HEK293 (cell line): Measurements from ENCODE around the gene SECTM1.
A peak's percentile ranks its signal among the peaks of the same experiment; 100 is the strongest.

ENCODE experiments used
- CTCF ChIA-PET: fragments of 350-600 bp; formaldehyde crosslinking; extraction: SDS; loops from one replicate; lab custom pipeline; 2021; ENCODE audit warnings: antibody characterized with exemption; lab: Yijun Ruan, JAX
- POLR2A ChIA-PET: fragments of 300-600 bp; formaldehyde crosslinking; extraction: SDS; loops from one replicate; lab custom pipeline; 2020; ENCODE audit warnings: antibody characterized with exemption, inconsistent platforms; lab: Yijun Ruan, JAX
- H3K27ac ChIP-seq: fragments of 200-500 bp; sonication (Bioruptor generic); 2 replicates; pipeline ENCODE4 v1.5.1; 2014; ENCODE audit warnings: low read depth, low read length, control low read depth, inconsistent platforms; ENCODE audit errors: extremely low read depth
- H3K36me3 ChIP-seq, 2 experiments: fragments of 200-500 bp in 1 of 2; sonication (Bioruptor generic) in 1 of 2; 1 replicate in 1 of 2; 2 replicates in 1 of 2; pipeline ENCODE4 v1.5.1; 2014 to 2017; ENCODE audit warnings: inconsistent platforms in 2 of 2, low read length in 2 of 2; ENCODE audit not compliant: control insufficient read depth in 2 of 2, insufficient read depth in 1 of 2
- H3K4me1 ChIP-seq: fragments of 200-500 bp; sonication (Bioruptor generic); 2 replicates; pipeline ENCODE4 v1.5.1; 2014; ENCODE audit warnings: mild to moderate bottlenecking, low read length, inconsistent platforms; ENCODE audit not compliant: control insufficient read depth, insufficient read depth
- H3K4me3 ChIP-seq: 2 replicates; pipeline ENCODE4 v1.5.1; 2011; ENCODE audit warnings: low read depth, mild to moderate bottlenecking, control low read depth, low read length, moderate library complexity
- H3K9me3 ChIP-seq: fragments of 200-500 bp; sonication (Bioruptor generic); 2 replicates; pipeline ENCODE4 v1.5.1; 2014; ENCODE audit warnings: low read depth, low read length, inconsistent platforms; ENCODE audit not compliant: control insufficient read depth, insufficient read depth
- MZF1 ChIP-seq: fragments of 450-650 bp; formaldehyde crosslinking; IDR thresholded peaks from 2 replicates; pipeline ENCODE4 v1.5.1; 2017; ENCODE audit warnings: missing biosample characterization, missing genetic modification characterization, borderline replicate concordance
- RBAK ChIP-seq: fragments of 450-650 bp; formaldehyde crosslinking; IDR thresholded peaks from 2 replicates; pipeline ENCODE4 v1.5.1; 2016; ENCODE audit warnings: missing biosample characterization, missing genetic modification characterization
- SETDB1 ChIP-seq: IDR thresholded peaks from one replicate; pipeline ENCODE4 v1.6.1; 2017; ENCODE audit warnings: mild to moderate bottlenecking, low read length, moderate library complexity, mixed read lengths; ENCODE audit not compliant: insufficient read length
- TRIM28 ChIP-seq: IDR thresholded peaks from 2 replicates; pipeline ENCODE4 v1.6.1; 2011; ENCODE audit warnings: low read length, control low read depth, borderline replicate concordance
- ZBTB10 ChIP-seq: fragments of 450-650 bp; formaldehyde crosslinking; IDR thresholded peaks from 2 replicates; pipeline ENCODE4 v1.5.1; 2016; ENCODE audit warnings: missing biosample characterization, missing genetic modification characterization
- ZNF133 ChIP-seq: fragments of 450-650 bp; formaldehyde crosslinking; IDR thresholded peaks from 2 replicates; pipeline ENCODE4 v1.5.1; 2016; ENCODE audit warnings: missing biosample characterization, missing genetic modification characterization
- ZNF138 ChIP-seq: fragments of 450-650 bp; formaldehyde crosslinking; IDR thresholded peaks from 2 replicates; pipeline ENCODE4 v1.5.1; 2016; ENCODE audit warnings: missing biosample characterization, missing genetic modification characterization, borderline replicate concordance
- ZNF311 ChIP-seq: fragments of 450-650 bp; formaldehyde crosslinking; IDR thresholded peaks from 2 replicates; pipeline ENCODE4 v1.5.1; 2017; ENCODE audit warnings: missing biosample characterization, missing genetic modification characterization, borderline replicate concordance
- ZNF341 ChIP-seq: fragments of 450-650 bp; formaldehyde crosslinking; IDR thresholded peaks from 2 replicates; pipeline ENCODE4; 2016; ENCODE audit warnings: low read depth, missing biosample characterization, missing genetic modification characterization
- ZNF391 ChIP-seq: fragments of 450-650 bp; formaldehyde crosslinking; IDR thresholded peaks from 2 replicates; pipeline ENCODE4 v1.5.1; 2016; ENCODE audit warnings: low read depth, missing biosample characterization, missing genetic modification characterization, borderline replicate concordance
- ZNF518A ChIP-seq: fragments of 450-650 bp; formaldehyde crosslinking; conservative IDR thresholded peaks from 2 replicates; pipeline ENCODE4 v1.5.1; 2016; ENCODE audit warnings: low read depth, missing biosample characterization, missing genetic modification characterization
- ZNF558 ChIP-seq: fragments of 450-650 bp; formaldehyde crosslinking; IDR thresholded peaks from 2 replicates; pipeline ENCODE4 v1.5.1; 2016; ENCODE audit warnings: missing biosample characterization, missing genetic modification characterization
- ZNF580 ChIP-seq: fragments of 450-650 bp; formaldehyde crosslinking; IDR thresholded peaks from 2 replicates; pipeline ENCODE4 v1.5.1; 2016; ENCODE audit warnings: missing biosample characterization, missing genetic modification characterization
- ZNF677 ChIP-seq: fragments of 450-650 bp; IDR thresholded peaks from 2 replicates; pipeline ENCODE4 v1.5.0; 2018; ENCODE audit warnings: missing biosample characterization, mild to moderate bottlenecking, missing genetic modification characterization, moderate library complexity
- ZNF843 ChIP-seq: fragments of 450-650 bp; formaldehyde crosslinking; IDR thresholded peaks from 2 replicates; pipeline ENCODE4 v1.5.1; 2016; ENCODE audit warnings: missing biosample characterization, missing genetic modification characterization
- ZSCAN16 ChIP-seq: fragments of 450-650 bp; formaldehyde crosslinking; IDR thresholded peaks from 2 replicates; pipeline ENCODE4 v1.5.1; 2016; ENCODE audit warnings: missing biosample characterization, missing genetic modification characterization

The SECTM1 gene

GRCh38 chr17:82287013-82287867, 46.3 kb downstream of the SECTM1 start:
- Histone ChIP-seq H3K9me3 (no peaks in the 10 kb centered on the region), H3K36me3 (no peaks in the 10 kb centered on the region), H3K4me3 (no peak overlapping the region), H3K4me1 (peaks cover 16% of the 10 kb centered on the region), H3K27ac (peak overlapping the region; percentile 93)
- ChIA-PET CTCF (interaction anchor here (0.6 to 1.2 kb wide), 2 partner anchors 23 to 51 kb away, joined by 4 to 5 read pairs; no protein-coding TSS in a partner anchor), POLR2A (interaction anchor here (0.9 kb wide), 1 partner anchor 14 kb away, joined by 3 read pairs; the partner anchor contains the start of gene CSNK1D)
- TF ChIP-seq SETDB1 (peak; percentile 96), TRIM28 (0 out of 2 replicates have a peak, but pooled peaks have one; percentile 20), ZNF558 (tag by site-specific recombination) (peak; percentile 46; the same call in 1 of the 2 replicates), ZNF391 (tag by site-specific recombination) (no peak), ZNF677 (tag by site-specific recombination) (no peak)

GRCh38 chr17:82285141-82285540, 48.4 kb downstream of the SECTM1 start:
- Histone ChIP-seq H3K9me3 (no peaks in the 10 kb centered on the region), H3K4me1 (peaks cover 16% of the 10 kb centered on the region), H3K36me3 (no peaks in the 10 kb centered on the region), H3K27ac (no peak overlapping the region), H3K4me3 (no peak overlapping the region)
- TF ChIP-seq ZNF133 (tag by site-specific recombination), result no peak
- TF ChIP-seq ZNF311 (tag by site-specific recombination), result no peak
- TF ChIP-seq ZBTB10 (tag by site-specific recombination), result no peak
- TF ChIP-seq ZNF138 (tag by site-specific recombination), result no peak
- no peak for TF ChIP-seq ZNF580 (tag by site-specific recombination)
- TF ChIP-seq ZSCAN16 (tag by site-specific recombination), result no peak
- no peak for TF ChIP-seq ZNF341
- no peak for TF ChIP-seq ZNF518A (tag by site-specific recombination)
- no peak for TF ChIP-seq ZNF843 (tag by site-specific recombination)
- TF ChIP-seq MZF1 (tag by site-specific recombination), result no peak
- no peak for TF ChIP-seq RBAK (tag by site-specific recombination)
- ChIA-PET POLR2A (interaction anchor here (1.0 kb wide), 1 partner anchor 11 kb away, joined by 4 read pairs; the partner anchor contains the start of gene CSNK1D), CTCF (interaction anchor here (1.6 kb wide), 1 partner anchor 49 kb away, joined by 6 read pairs; no protein-coding TSS in a partner anchor)
